ENCODE results near the gene FGD4.

DNA sequence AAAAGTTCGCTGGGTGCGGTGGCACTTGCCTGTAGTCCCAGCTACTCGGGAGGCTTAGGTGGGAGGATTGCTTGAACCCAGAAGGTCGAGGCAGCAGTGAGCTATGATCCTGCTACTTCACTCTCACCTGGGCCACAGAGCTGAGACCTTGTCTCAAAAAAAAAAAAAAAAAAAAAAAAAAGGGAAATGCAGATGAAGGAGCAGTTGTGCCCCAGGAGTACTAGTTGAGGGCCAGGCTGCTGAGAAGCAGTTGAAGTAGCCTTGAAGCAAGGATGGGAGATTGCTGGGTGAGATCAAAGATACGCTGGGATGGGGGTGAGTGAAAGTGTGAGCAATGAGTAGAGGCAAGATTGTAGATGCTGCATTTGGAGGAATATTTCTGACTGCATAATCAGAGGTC, 186.3 kb downstream of the FGD4 start:
- no peak for TF ChIP-seq POLR2AphosphoS5 (IDR thresholded peaks at IDR 0.05; ENCODE audit: borderline replicate concordance, low read depth, low read length)
- TF ChIP-seq EZH2 (IDR thresholded peaks at IDR 0.05), result no peak
